ENCODE measurements around the gene UPK1A. TPM values are rescaled to one million over a fixed set of nuclear protein-coding genes. Genes with fewer than 3 reads are reported as not detected.

The UPK1A gene
- total and polyA plus RNA-seq, 2 donors: 0.94 TPM; not detected in 1

DNA sequence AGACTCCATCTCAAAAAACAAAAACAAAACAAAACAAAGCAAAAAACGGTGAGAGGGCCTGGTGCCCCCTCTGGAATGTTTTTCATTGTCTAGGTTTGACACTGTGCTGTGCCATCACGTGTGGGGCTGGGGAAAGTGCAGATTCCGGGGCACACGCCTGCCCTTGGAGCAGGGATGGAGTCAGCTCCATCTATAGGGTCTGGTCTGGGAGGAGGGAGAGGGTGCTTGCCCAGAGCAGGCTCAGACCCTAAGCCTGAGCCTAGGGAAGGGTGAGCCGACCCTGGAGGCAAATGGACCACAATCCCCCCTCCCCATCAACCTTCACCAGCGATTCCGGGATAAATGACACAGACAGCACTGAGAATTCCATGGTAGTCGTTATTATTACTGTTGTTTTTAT lies 27.1 kb downstream of the UPK1A start:
- Histone ChIP-seq H3K4me1 (ENCODE audit: control insufficient read depth in 2 of 2, insufficient read depth in 2 of 2, low read length in 2 of 2) (no peaks in the 10 kb centered on the region), H3K9me3 (ENCODE audit: control insufficient read depth in 2 of 2, insufficient read depth in 1 of 2, low read length in 1 of 2) (no peaks in the 10 kb centered on the region), H3K27me3 (ENCODE audit: control insufficient read depth in 2 of 2, insufficient read depth in 1 of 2, low read length in 1 of 2) (peaks cover 0 to 2% of the 10 kb centered on the region in 2 donors), H3K4me3 (ENCODE audit: low read length in 2 of 2) (no peak overlapping the region), H3K27ac (ENCODE audit: low read depth in 1 of 2, low read length in 1 of 2) (no peak overlapping the region), H3K36me3 (ENCODE audit: control insufficient read depth in 2 of 2, insufficient read depth in 2 of 2, low read length in 1 of 2) (no peaks in the 10 kb centered on the region)
- WGBS: 21% methylated on average over 8 of the region's 8 CpGs
- no peak for DNase-seq (ENCODE audit: low read depth in 6 of 9, low spot score in 9 of 9)

DNA sequence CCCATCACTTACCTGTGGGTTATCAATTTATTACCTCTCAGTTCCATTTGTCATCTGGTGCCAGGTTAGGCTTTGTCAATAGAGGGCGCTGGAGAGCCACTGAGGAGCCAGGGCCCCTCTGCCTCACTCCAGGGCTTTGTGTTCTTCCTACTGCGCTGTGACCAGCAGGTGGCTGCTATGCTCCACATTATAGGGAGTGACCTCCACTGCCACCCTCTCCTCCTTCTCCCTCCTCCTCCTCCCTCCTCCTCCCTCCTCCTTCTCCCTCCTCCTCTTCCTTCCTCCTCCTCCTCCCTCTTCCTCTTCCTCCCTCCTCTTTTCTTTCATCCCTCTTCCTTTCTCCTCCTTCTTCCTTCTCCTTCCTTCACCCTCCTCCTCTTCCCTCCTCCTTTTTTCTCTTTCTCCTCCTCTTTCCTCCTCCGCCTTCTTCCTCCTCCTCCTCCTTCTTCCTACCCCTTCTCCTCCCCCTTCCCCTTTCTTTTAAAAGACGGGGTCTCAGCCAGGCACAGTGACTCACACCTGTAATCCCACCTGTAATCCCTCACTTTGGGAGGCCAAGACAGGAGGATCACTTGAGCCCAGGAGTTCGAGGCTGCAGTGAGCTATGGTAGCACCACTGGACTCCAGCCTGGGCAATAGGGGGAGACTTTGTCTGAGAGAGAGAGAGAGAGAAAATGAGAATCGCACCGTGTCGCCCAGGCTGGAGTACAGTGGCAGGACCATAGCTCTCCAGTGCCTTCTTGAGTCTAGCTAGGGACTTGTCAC lies 27.7 kb downstream of the UPK1A start:
- 43% methylated on average over 8 of the region's 8 CpGs for WGBS
- no peaks in the 10 kb centered on the region for H3K4me1 ChIP-seq (ENCODE audit: control insufficient read depth in 2 of 2, insufficient read depth in 2 of 2, low read length in 2 of 2)
- no peak overlapping the region for H3K4me3 ChIP-seq (ENCODE audit: low read length in 2 of 2)
- no peaks in the 10 kb centered on the region for H3K9me3 ChIP-seq (ENCODE audit: control insufficient read depth in 2 of 2, insufficient read depth in 1 of 2, low read length in 1 of 2)
- no peaks in the 10 kb centered on the region for H3K36me3 ChIP-seq (ENCODE audit: control insufficient read depth in 2 of 2, insufficient read depth in 2 of 2, low read length in 1 of 2)
- peak; percentile 65 to 90 (median 81) for DNase-seq (ENCODE audit: low read depth in 6 of 9, low spot score in 9 of 9)
- H3K27me3 ChIP-seq (ENCODE audit: control insufficient read depth in 2 of 2, insufficient read depth in 1 of 2, low read length in 1 of 2): peaks cover 0 to 4% of the 10 kb centered on the region in 2 donors
- H3K27ac ChIP-seq (ENCODE audit: low read depth in 1 of 2, low read length in 1 of 2): no peak overlapping the region

DNA sequence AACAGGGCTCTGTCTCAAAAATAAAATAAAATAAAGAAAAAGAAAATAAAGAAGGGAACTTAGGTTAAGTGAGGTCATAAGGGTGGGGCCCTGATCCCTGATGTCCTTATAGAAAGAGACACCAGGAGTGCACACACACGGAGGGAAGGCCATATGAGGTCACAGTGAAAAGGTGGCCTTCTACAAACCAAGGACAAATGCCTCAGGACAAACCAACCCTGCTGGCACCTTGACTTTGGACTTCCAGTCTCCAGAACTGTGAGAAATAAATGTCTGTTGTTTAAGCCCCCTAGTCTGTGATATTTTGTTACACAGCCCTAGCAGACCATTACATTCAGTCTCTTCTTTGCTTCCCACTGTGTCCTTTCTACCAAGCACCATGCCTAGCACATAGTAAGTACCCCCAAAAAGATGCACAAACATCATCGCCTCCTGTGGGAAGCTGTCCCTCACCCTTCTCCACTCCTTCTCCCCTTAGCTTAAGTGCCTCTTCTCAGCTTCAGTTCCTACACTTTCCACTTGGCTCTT lies 29.6 kb downstream of the UPK1A start:
- H3K36me3 ChIP-seq (ENCODE audit: control insufficient read depth in 2 of 2, insufficient read depth in 2 of 2, low read length in 1 of 2): no peaks in the 10 kb centered on the region
- H3K4me1 ChIP-seq (ENCODE audit: control insufficient read depth in 2 of 2, insufficient read depth in 2 of 2, low read length in 2 of 2): no peaks in the 10 kb centered on the region
- no peak for DNase-seq (ENCODE audit: low read depth in 6 of 9, low spot score in 9 of 9)
- H3K4me3 ChIP-seq (ENCODE audit: low read length in 2 of 2): no peak overlapping the region
- H3K9me3 ChIP-seq (ENCODE audit: control insufficient read depth in 2 of 2, insufficient read depth in 1 of 2, low read length in 1 of 2): no peaks in the 10 kb centered on the region
- 94% methylated on average over 2 of the region's 2 CpGs for WGBS
- H3K27ac ChIP-seq (ENCODE audit: low read depth in 1 of 2, low read length in 1 of 2): no peak overlapping the region
- H3K27me3 ChIP-seq (ENCODE audit: control insufficient read depth in 2 of 2, insufficient read depth in 1 of 2, low read length in 1 of 2): peaks cover 0 to 4% of the 10 kb centered on the region in 2 donors

DNA sequence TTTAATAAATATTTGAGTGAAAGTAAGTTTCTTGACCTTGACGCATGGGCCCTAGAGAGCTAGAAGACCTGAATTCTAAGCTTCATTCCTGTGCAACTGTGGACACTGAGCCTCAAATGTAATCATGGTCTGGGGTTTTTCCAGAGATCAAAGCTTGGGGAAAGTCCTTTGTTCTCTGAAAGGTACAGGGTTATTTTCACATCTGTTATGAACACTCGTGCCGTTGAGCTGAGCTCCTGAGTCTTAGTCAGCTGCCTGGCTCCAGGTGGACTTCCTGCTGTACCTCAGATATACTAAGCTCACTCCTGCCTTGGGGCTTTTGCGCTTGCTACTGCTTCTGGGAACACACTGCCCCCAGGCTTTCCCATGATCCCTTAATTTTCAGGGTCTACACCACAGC lies 30.5 kb downstream of the UPK1A start:
- 77% methylated on average over 4 of the region's 4 CpGs for WGBS
- no peak overlapping the region for H3K27ac ChIP-seq (ENCODE audit: low read depth in 1 of 2, low read length in 1 of 2)

DNA sequence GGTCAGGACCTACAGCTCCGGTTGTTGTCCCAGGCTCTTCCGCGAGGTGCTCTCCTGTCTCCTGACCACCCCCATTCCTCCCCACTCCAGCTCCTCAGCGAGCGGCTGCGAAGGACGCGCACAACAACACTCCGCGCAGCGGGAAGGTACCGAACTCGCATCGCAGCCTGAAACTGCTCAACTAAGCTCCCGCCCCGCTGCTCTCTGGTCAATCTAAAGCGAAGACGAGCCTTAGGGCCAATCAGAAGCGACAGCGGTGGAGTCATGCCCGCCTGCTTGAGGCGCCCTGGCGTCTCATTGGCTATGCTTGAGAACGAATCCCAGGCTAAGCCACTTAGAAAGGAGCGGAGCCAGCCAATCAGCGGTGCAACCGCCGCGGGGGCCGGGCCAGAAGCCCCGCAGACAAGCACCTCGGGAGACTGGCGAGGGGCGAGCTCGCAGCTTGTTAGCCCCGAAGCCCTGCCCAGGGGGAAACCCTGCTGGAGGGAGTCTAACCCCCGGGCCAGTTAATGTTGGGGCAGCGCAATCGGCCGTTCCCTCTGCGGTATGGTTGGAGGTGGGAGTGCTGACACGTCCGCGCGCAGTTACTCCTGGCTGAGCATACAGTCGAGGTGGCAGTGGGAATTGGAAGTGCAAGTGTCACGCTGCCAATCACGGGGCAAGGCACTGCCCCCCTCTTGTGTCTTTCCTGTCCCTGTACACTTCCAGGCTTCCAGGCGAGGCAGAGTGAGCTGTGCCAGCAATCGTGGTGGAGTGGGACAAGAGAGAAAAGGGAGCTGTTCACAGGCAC lies 36.1 kb downstream of the UPK1A start:
- Histone ChIP-seq H3K27ac (ENCODE audit: low read depth in 1 of 2, low read length in 1 of 2) (peak overlapping the region in 1 of 2 donors; percentile 30), H3K4me3 (ENCODE audit: low read length in 2 of 2) (peak overlapping the region; percentile 45 to 53), H3K36me3 (ENCODE audit: control insufficient read depth in 2 of 2, insufficient read depth in 2 of 2, low read length in 1 of 2) (no peaks in the 10 kb centered on the region), H3K4me1 (ENCODE audit: control insufficient read depth in 2 of 2, insufficient read depth in 2 of 2, low read length in 2 of 2) (peaks cover 0 to 10% of the 10 kb centered on the region in 2 donors), H3K9me3 (ENCODE audit: control insufficient read depth in 2 of 2, insufficient read depth in 1 of 2, low read length in 1 of 2) (no peaks in the 10 kb centered on the region), H3K27me3 (ENCODE audit: control insufficient read depth in 2 of 2, insufficient read depth in 1 of 2, low read length in 1 of 2) (peaks cover 3 to 30% of the 10 kb centered on the region in 2 donors)
- DNase-seq (ENCODE audit: low read depth in 6 of 9, low spot score in 9 of 9): peak; percentile 84 to 97 (median 93)
- WGBS: under 1% methylated on average over 50 of the region's 50 CpGs

More for the DNA sequence above, 30.5 kb downstream of the UPK1A start:
- H3K27me3 ChIP-seq (ENCODE audit: control insufficient read depth in 2 of 2, insufficient read depth in 1 of 2, low read length in 1 of 2): peaks cover 0 to 4% of the 10 kb centered on the region in 2 donors
- H3K4me1 ChIP-seq (ENCODE audit: control insufficient read depth in 2 of 2, insufficient read depth in 2 of 2, low read length in 2 of 2): no peaks in the 10 kb centered on the region
- H3K36me3 ChIP-seq (ENCODE audit: control insufficient read depth in 2 of 2, insufficient read depth in 2 of 2, low read length in 1 of 2): no peaks in the 10 kb centered on the region
- H3K4me3 ChIP-seq (ENCODE audit: low read length in 2 of 2): no peak overlapping the region
- DNase-seq (ENCODE audit: low read depth in 6 of 9, low spot score in 9 of 9): no peak
- H3K9me3 ChIP-seq (ENCODE audit: control insufficient read depth in 2 of 2, insufficient read depth in 1 of 2, low read length in 1 of 2): no peaks in the 10 kb centered on the region

DNA sequence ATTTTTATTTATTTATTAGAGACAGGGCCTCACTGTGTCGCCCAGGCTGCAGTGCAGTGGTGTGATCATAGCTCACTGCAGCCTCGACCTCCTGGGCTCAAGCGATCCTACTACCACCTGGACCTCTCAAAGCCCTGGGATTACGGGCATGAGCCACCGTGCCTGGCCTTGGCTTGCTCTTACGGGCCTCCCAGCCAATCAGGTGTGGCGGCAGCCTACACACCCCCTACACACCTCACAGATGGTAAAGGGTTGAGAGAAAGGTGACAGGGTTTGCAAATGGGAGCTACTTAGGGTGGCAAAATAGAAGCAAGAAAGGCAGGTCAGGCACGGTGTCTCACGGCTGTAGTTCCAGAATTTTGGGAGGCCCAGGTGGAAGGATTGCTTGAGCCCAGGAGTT lies 37.0 kb downstream of the UPK1A start:
- peaks cover 0 to 10% of the 10 kb centered on the region in 2 donors for H3K4me1 ChIP-seq (ENCODE audit: control insufficient read depth in 2 of 2, insufficient read depth in 2 of 2, low read length in 2 of 2)
- no peak overlapping the region for H3K27ac ChIP-seq (ENCODE audit: low read depth in 1 of 2, low read length in 1 of 2)
- H3K9me3 ChIP-seq (ENCODE audit: control insufficient read depth in 2 of 2, insufficient read depth in 1 of 2, low read length in 1 of 2): no peaks in the 10 kb centered on the region
- no peak for DNase-seq (ENCODE audit: low read depth in 6 of 9, low spot score in 9 of 9)
- no peaks in the 10 kb centered on the region for H3K36me3 ChIP-seq (ENCODE audit: control insufficient read depth in 2 of 2, insufficient read depth in 2 of 2, low read length in 1 of 2)
- WGBS: 60% methylated on average over 9 of the region's 9 CpGs
- H3K27me3 ChIP-seq (ENCODE audit: control insufficient read depth in 2 of 2, insufficient read depth in 1 of 2, low read length in 1 of 2): peaks cover 3 to 30% of the 10 kb centered on the region in 2 donors
- H3K4me3 ChIP-seq (ENCODE audit: low read length in 2 of 2): no peak overlapping the region

DNA sequence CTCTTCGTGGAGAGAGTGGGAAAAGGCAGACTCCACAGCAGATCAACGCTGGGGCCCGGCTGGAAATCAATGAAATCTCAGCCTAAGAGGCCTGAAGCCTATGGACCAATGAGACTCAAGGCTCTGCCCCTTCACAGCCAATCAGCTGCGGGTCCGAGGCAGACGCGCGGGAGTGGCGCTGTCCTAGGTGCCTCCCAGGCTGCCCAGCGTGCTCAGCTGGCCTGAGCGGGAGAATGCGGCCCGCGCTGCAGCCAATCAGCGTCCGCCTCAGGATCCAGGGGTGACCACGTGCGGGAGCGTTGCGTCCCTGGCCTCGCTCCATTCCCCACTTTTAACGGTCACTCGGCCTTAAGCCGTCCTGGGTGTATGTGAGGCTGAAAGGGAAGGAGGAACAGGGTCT lies 37.9 kb downstream of the UPK1A start, which contains the start of gene ZBTB32:
TSS of gene ZBTB32 (plus strand) at position 341 of the 400 bp plus-strand sequence. CDS start 10,069 bp downstream, outside the sequence.
- DNase-seq (ENCODE audit: low read depth in 6 of 9, low spot score in 9 of 9): peak in 1 of 9 donors; percentile 29
- Histone ChIP-seq H3K36me3 (ENCODE audit: control insufficient read depth in 2 of 2, insufficient read depth in 2 of 2, low read length in 1 of 2) (no peaks in the 10 kb centered on the region), H3K4me3 (ENCODE audit: low read length in 2 of 2) (no peak within 1 kb of the TSS), H3K27ac (ENCODE audit: low read depth in 1 of 2, low read length in 1 of 2) (no peak within 1 kb of the TSS), H3K27me3 (ENCODE audit: control insufficient read depth in 2 of 2, insufficient read depth in 1 of 2, low read length in 1 of 2) (peaks cover 3 to 28% of the 10 kb centered on the region in 2 donors), H3K9me3 (ENCODE audit: control insufficient read depth in 2 of 2, insufficient read depth in 1 of 2, low read length in 1 of 2) (no peaks in the 10 kb centered on the region), H3K4me1 (ENCODE audit: control insufficient read depth in 2 of 2, insufficient read depth in 2 of 2, low read length in 2 of 2) (peaks cover 0 to 10% of the 10 kb centered on the region in 2 donors)
- 45% methylated on average over 24 of the region's 24 CpGs for WGBS

DNA sequence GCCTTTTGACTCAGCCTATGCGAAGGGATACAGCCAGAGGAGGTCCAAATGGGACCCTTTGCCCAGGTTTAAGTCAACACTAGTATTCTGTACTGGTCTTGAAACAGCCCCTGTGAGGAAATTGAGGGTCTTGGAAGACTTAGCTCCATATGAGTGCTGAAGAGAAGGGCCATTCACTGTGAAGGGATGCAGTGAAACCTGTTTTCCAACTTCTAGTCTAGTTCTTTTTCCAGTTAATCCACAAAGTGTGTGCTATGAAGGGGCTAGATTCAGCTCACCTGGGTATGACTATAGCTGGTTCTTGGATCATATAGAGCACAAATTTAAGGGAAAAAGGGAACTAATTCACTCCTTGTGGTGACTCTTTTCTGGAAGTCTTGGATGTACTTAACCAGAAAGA lies 42.1 kb downstream of the UPK1A start:
- no peak for DNase-seq (ENCODE audit: low read depth in 6 of 9, low spot score in 9 of 9)
- 96% methylated on average over 1 of the region's 1 CpG for WGBS
- Histone ChIP-seq H3K27me3 (ENCODE audit: control insufficient read depth in 2 of 2, insufficient read depth in 1 of 2, low read length in 1 of 2) (peaks cover 2 to 19% of the 10 kb centered on the region in 2 donors), H3K27ac (ENCODE audit: low read depth in 1 of 2, low read length in 1 of 2) (no peak overlapping the region), H3K9me3 (ENCODE audit: control insufficient read depth in 2 of 2, insufficient read depth in 1 of 2, low read length in 1 of 2) (no peaks in the 10 kb centered on the region), H3K4me1 (ENCODE audit: control insufficient read depth in 2 of 2, insufficient read depth in 2 of 2, low read length in 2 of 2) (peaks cover 0 to 5% of the 10 kb centered on the region in 2 donors), H3K4me3 (ENCODE audit: low read length in 2 of 2) (no peak overlapping the region), H3K36me3 (ENCODE audit: control insufficient read depth in 2 of 2, insufficient read depth in 2 of 2, low read length in 1 of 2) (no peaks in the 10 kb centered on the region)
